HCT116 (cell line): ENCODE data around the gene FOXL2. TPM values are rescaled to one million over a fixed set of nuclear protein-coding genes. Genes with fewer than 3 reads are reported as not detected.

ENCODE experiments used
- ATAC-seq: fragments of 200-7000 bp; cut with Tn5 transposase; 2 replicates; pipeline ENCODE4 v1.9.1; 2020; ENCODE audit warnings: mild to moderate bottlenecking, moderate library complexity
- BruUV-seq: library from RNA; stranded (reverse); fragments of 400-500 nt; replicated peaks from 2 replicates; lab custom pipeline; 2021; lab: Mats Ljungman, UMichigan
- CTCF ChIA-PET: fragments of 300-600 bp; sonication (Branson Sonifier 250); formaldehyde crosslinking; loops from one replicate; lab custom pipeline; 2021; ENCODE audit warnings: antibody characterized with exemption; lab: Charles Lee
- POLR2A ChIA-PET: fragments of 300-600, 350-600 bp; sonication (Branson Sonifier 250); formaldehyde crosslinking; loops from one replicate; lab custom pipeline; 2021; ENCODE audit warnings: antibody characterized with exemption; lab: Charles Lee
- RAD21 ChIA-PET, 2 experiments: fragments of 300-600 bp; sonication (Branson Sonifier 250); formaldehyde crosslinking; loops; one replicate each; lab custom pipeline; 2023; ENCODE audit warnings: low total read pairs in 2 of 2; ENCODE audit not compliant: uncharacterized antibody in 2 of 2, unreplicated experiment in 2 of 2, low non-redundant PET in 1 of 2; lab: Charles Lee
- DNase-seq: peaks from one replicate; pipeline ENCODE4 v3.0.0-alpha.2; 2010; ENCODE audit warnings: low read depth, low spot score
- H2AFZ ChIP-seq: fragments of 200-600 bp; shearing (Covaris generic), sonication (generic); 2 replicates; pipeline ENCODE4 v1.6.1; 2017; ENCODE audit warnings: low read depth, mixed run types, mixed read lengths, antibody characterized with exemption, low read length; ENCODE audit not compliant: poor library complexity, severe bottlenecking
- H3K27ac ChIP-seq: 2 replicates; pipeline ENCODE4 v1.5.1; 2012; ENCODE audit warnings: low read depth, low read length
- H3K27me3 ChIP-seq: fragments of 200-600 bp; sonication (generic); 2 replicates; pipeline ENCODE4 v1.6.1; 2016; ENCODE audit warnings: mixed run types, low read length, mixed read lengths; ENCODE audit not compliant: insufficient read depth
- H3K36me3 ChIP-seq, 2 experiments: fragments of 200-500 bp in 1 of 2; fragments of 200-600 bp in 1 of 2; sonication (Bioruptor generic) in 1 of 2; sonication (generic) in 1 of 2; 2 replicates each; pipeline versions ENCODE4 v1.5.1 to v1.6.1; 2014 to 2016; ENCODE audit warnings: low read length in 2 of 2, inconsistent platforms in 1 of 2, mixed read lengths in 1 of 2, mixed run types in 1 of 2; ENCODE audit not compliant: insufficient read depth in 2 of 2, control insufficient read depth in 1 of 2
- H3K4me1 ChIP-seq, 2 experiments: fragments of 200-600 bp in 1 of 2; sonication (generic) in 1 of 2; 2 replicates each; pipeline versions ENCODE4 v1.5.1 to v1.6.1; 2012 to 2017; ENCODE audit warnings: low read length in 2 of 2, inconsistent platforms in 1 of 2, mild to moderate bottlenecking in 1 of 2, mixed read lengths in 1 of 2, mixed run types in 1 of 2, moderate library complexity in 1 of 2; ENCODE audit not compliant: insufficient read depth in 2 of 2, control insufficient read depth in 1 of 2
- H3K4me2 ChIP-seq: fragments of 200-600 bp; sonication (generic); 2 replicates; pipeline ENCODE4 v1.6.1; 2017; ENCODE audit warnings: mixed run types, low read length, mixed read lengths
- H3K4me3 ChIP-seq, 2 experiments: fragments of 200-600 bp in 1 of 2; sonication (generic) in 1 of 2; replicated peaks in 1 of 2; 2 replicates each; pipeline ENCODE4 v1.5.1; 2011 to 2016; ENCODE audit warnings: low read length in 2 of 2, control low read depth in 1 of 2, low read depth in 1 of 2, mild to moderate bottlenecking in 1 of 2, mixed read lengths in 1 of 2, mixed run types in 1 of 2
- H3K79me2 ChIP-seq: fragments of 200-600 bp; sonication (generic); 2 replicates; pipeline ENCODE4 v1.6.1; 2017; ENCODE audit warnings: mild to moderate bottlenecking, mixed run types, low read length, moderate library complexity, mixed read lengths; ENCODE audit not compliant: insufficient read depth
- H3K9ac ChIP-seq: fragments of 200-600 bp; sonication (generic); 2 replicates; pipeline ENCODE4 v1.6.1; 2016; ENCODE audit warnings: low read length, mixed read lengths
- H3K9me2 ChIP-seq: fragments of 200-600 bp; sonication (generic), shearing (Covaris generic); 2 replicates; pipeline ENCODE4 v1.6.1; 2017; ENCODE audit warnings: mixed run types, mild to moderate bottlenecking, moderate library complexity; ENCODE audit not compliant: insufficient read depth
- H3K9me3 ChIP-seq, 2 experiments: fragments of 200-500 bp in 1 of 2; fragments of 200-600 bp in 1 of 2; sonication (Bioruptor generic) in 1 of 2; sonication (generic) in 1 of 2; 2 replicates each; pipeline ENCODE4 v1.6.1; 2014 to 2017; ENCODE audit warnings: low read length in 2 of 2, mixed read lengths in 2 of 2, inconsistent platforms in 1 of 2, low read depth in 1 of 2, mild to moderate bottlenecking in 1 of 2, mixed run types in 1 of 2, moderate library complexity in 1 of 2; ENCODE audit not compliant: control insufficient read depth in 1 of 2, insufficient read depth in 1 of 2
- H4K20me1 ChIP-seq: fragments of 200-600 bp; sonication (generic), shearing (Covaris generic); 2 replicates; pipeline ENCODE4 v1.6.1; 2017; ENCODE audit warnings: mixed run types, mild to moderate bottlenecking, moderate library complexity; ENCODE audit not compliant: insufficient read depth
- CEBPB ChIP-seq: IDR thresholded peaks from 2 replicates; pipeline ENCODE4 v1.6.1; 2012; ENCODE audit warnings: low read depth
- EGR1 ChIP-seq: IDR thresholded peaks from 2 replicates; pipeline ENCODE4 v1.6.1; 2012; ENCODE audit warnings: low read depth
- EZH2phosphoT487 ChIP-seq: fragments of 200-600 bp; IDR thresholded peaks from 2 replicates; pipeline ENCODE4 v1.6.1; 2018; ENCODE audit warnings: antibody characterized with exemption, borderline replicate concordance
- JUND ChIP-seq: IDR thresholded peaks from 2 replicates; pipeline ENCODE4 v1.6.1; 2012
- RAD21 ChIP-seq: IDR thresholded peaks from 2 replicates; pipeline ENCODE4 v1.6.1; 2012; ENCODE audit warnings: low read depth, mild to moderate bottlenecking
- SIN3A ChIP-seq: IDR thresholded peaks from 2 replicates; pipeline ENCODE4 v1.6.1; 2012; ENCODE audit warnings: low read depth
- SP1 ChIP-seq: IDR thresholded peaks from 2 replicates; pipeline ENCODE4 v1.6.1; 2012; ENCODE audit warnings: low read depth
- SRF ChIP-seq: IDR thresholded peaks from 2 replicates; pipeline ENCODE4 v1.6.1; 2012; ENCODE audit warnings: low read depth
- ZFX ChIP-seq: fragments of 450-650 bp; IDR thresholded peaks from 2 replicates; pipeline ENCODE4 v1.6.1; 2017
- ZNF274 ChIP-seq: fragments of 200-500 bp; sonication (Bioruptor generic); IDR thresholded peaks from 2 replicates; pipeline ENCODE4 v1.6.1; 2014; ENCODE audit warnings: mild to moderate bottlenecking, low read depth, low read length, inconsistent platforms
- intact Hi-C: fragments of 100-400 bp; cut with micrococcal nuclease; formaldehyde crosslinking; loops from 2 replicates; pipeline ENCODE4 v1.10.0; 2022
- total RNA-seq: library from RNA; stranded (reverse); gene quantifications from one replicate; pipeline ENCODE4 v1.2.1, GENCODE V29; 2021; ENCODE audit not compliant: unreplicated experiment
- TF ChIP-seq, protein P1 (sequence below): IDR thresholded peaks from 2 replicates; pipeline ENCODE4 v1.6.1; 2012
- TF ChIP-seq, protein P2 (sequence below): IDR thresholded peaks from 2 replicates; pipeline ENCODE4 v1.6.1; 2012; ENCODE audit warnings: low read depth

FOXL2 gene
- total RNA-seq, 1 experiment from 2014 or later = not detected

DNA sequence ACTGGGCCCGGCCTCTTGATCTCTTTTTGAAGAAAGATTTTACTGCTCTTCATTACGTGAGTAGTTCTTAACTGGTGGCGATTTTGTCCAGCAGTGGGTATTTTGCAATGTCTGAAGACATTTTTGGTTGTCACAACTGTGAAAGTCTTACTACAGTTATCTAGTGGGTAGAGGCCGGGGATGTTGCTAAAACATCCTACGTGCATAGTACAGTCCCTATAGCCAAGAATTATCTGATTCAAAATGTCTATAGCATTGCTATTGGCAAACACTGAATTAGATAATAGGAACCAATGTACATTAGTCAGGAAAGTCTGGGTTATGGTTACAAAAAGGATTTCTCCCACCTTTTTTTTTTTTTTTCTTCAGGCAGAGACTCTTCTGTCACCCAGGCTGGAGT, 38.1 kb downstream of the FOXL2 start:
- Histone ChIP-seq H4K20me1 (no peaks in the 10 kb centered on the region), H3K9me2 (no peaks in the 10 kb centered on the region), H3K79me2 (no peaks in the 10 kb centered on the region), H3K4me3 (no peak overlapping the region), H2AFZ (no peak overlapping the region), H3K27ac (no peak overlapping the region), H3K4me1 (no peaks in the 10 kb centered on the region; a peak in 1 of 4 replicates), H3K9ac (no peak overlapping the region), H3K27me3 (no peaks in the 10 kb centered on the region), H3K4me2 (no peak overlapping the region), H3K9me3 (no peaks in the 10 kb centered on the region), H3K36me3 (no peaks in the 10 kb centered on the region)
- TF ChIP-seq RAD21 = no peak
- TF ChIP-seq JUND = no peak
- TF ChIP-seq, protein P1, sequence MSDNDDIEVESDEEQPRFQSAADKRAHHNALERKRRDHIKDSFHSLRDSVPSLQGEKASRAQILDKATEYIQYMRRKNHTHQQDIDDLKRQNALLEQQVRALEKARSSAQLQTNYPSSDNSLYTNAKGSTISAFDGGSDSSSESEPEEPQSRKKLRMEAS = no peak
- no peak for TF ChIP-seq SRF
- no peak for TF ChIP-seq SP1
- TF ChIP-seq SIN3A = no peak
- no peak for TF ChIP-seq EZH2phosphoT487
- TF ChIP-seq ZNF274 = no peak
- TF ChIP-seq, protein P2, sequence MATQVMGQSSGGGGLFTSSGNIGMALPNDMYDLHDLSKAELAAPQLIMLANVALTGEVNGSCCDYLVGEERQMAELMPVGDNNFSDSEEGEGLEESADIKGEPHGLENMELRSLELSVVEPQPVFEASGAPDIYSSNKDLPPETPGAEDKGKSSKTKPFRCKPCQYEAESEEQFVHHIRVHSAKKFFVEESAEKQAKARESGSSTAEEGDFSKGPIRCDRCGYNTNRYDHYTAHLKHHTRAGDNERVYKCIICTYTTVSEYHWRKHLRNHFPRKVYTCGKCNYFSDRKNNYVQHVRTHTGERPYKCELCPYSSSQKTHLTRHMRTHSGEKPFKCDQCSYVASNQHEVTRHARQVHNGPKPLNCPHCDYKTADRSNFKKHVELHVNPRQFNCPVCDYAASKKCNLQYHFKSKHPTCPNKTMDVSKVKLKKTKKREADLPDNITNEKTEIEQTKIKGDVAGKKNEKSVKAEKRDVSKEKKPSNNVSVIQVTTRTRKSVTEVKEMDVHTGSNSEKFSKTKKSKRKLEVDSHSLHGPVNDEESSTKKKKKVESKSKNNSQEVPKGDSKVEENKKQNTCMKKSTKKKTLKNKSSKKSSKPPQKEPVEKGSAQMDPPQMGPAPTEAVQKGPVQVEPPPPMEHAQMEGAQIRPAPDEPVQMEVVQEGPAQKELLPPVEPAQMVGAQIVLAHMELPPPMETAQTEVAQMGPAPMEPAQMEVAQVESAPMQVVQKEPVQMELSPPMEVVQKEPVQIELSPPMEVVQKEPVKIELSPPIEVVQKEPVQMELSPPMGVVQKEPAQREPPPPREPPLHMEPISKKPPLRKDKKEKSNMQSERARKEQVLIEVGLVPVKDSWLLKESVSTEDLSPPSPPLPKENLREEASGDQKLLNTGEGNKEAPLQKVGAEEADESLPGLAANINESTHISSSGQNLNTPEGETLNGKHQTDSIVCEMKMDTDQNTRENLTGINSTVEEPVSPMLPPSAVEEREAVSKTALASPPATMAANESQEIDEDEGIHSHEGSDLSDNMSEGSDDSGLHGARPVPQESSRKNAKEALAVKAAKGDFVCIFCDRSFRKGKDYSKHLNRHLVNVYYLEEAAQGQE = no peak
- TF ChIP-seq CEBPB = no peak
- no peak for TF ChIP-seq ZFX
- TF ChIP-seq EGR1 = no peak
- CTCF ChIA-PET = no interaction called here
- intact Hi-C loops = no loop called here
- POLR2A ChIA-PET = no interaction called here
- no peak for ATAC-seq
- no peak for DNase-seq
- BruUV-seq = no TSS peak
- RAD21 ChIA-PET = no interaction called here
